GM23248 (cell line): ENCODE results near the gene TGM1. TPM values are rescaled to one million over a fixed set of nuclear protein-coding genes. Genes with fewer than 3 reads are reported as not detected.

Source experiments
- DNase-seq: peaks from one replicate; pipeline ENCODE4 v3.0.0-alpha.2; 2015
- H2AFZ ChIP-seq: fragments of 200-600 bp; sonication (generic); 2 replicates; pipeline ENCODE4 v1.6.1; 2016; ENCODE audit warnings: antibody characterized with exemption
- H3F3A ChIP-seq: fragments of 200-600 bp; sonication (generic); 2 replicates; pipeline ENCODE4 v1.6.1; 2016; ENCODE audit warnings: mild to moderate bottlenecking, antibody characterized with exemption, mixed run types; ENCODE audit not compliant: insufficient read depth
- H3K27ac ChIP-seq: fragments of 200-600 bp; sonication (generic); 2 replicates; pipeline ENCODE4 v1.5.1; 2016; ENCODE audit warnings: mild to moderate bottlenecking
- H3K27me3 ChIP-seq: fragments of 200-600 bp; sonication (generic); replicated peaks from 2 replicates; pipeline ENCODE4 v1.6.1; 2016; ENCODE audit warnings: mild to moderate bottlenecking; ENCODE audit not compliant: insufficient read depth
- H3K36me3 ChIP-seq: fragments of 200-600 bp; sonication (generic); 2 replicates; pipeline ENCODE4 v1.6.1; 2016; ENCODE audit warnings: low read depth, mild to moderate bottlenecking
- H3K4me1 ChIP-seq: fragments of 200-600 bp; sonication (generic); 2 replicates; pipeline ENCODE4 v1.6.1; 2016; ENCODE audit warnings: mild to moderate bottlenecking; ENCODE audit not compliant: insufficient read depth
- H3K4me2 ChIP-seq: fragments of 200-600 bp; sonication (generic); one replicate; pipeline ENCODE4 v1.6.1; 2016; ENCODE audit warnings: mild to moderate bottlenecking; ENCODE audit not compliant: unreplicated experiment
- H3K4me3 ChIP-seq: fragments of 200-600 bp; sonication (generic); 2 replicates; pipeline ENCODE4 v1.5.1; 2016; ENCODE audit warnings: mild to moderate bottlenecking
- H3K79me2 ChIP-seq: fragments of 200-600 bp; sonication (generic); 2 replicates; pipeline ENCODE4 v1.6.1; 2016; ENCODE audit warnings: mild to moderate bottlenecking; ENCODE audit not compliant: insufficient read depth
- H3K9ac ChIP-seq: fragments of 200-600 bp; sonication (generic); 2 replicates; pipeline ENCODE4 v1.6.1; 2016; ENCODE audit warnings: mild to moderate bottlenecking
- H3K9me2 ChIP-seq: fragments of 200-600 bp; sonication (generic); 2 replicates; pipeline ENCODE4 v1.6.1; 2016; ENCODE audit warnings: mixed run types, mild to moderate bottlenecking, moderate library complexity; ENCODE audit not compliant: insufficient read depth
- H3K9me3 ChIP-seq: fragments of 200-600 bp; sonication (generic); one replicate; pipeline ENCODE4 v1.6.1; 2017; ENCODE audit warnings: low read depth
- H4K20me1 ChIP-seq: fragments of 200-600 bp; sonication (generic); 2 replicates; pipeline ENCODE4 v1.6.0; 2016; ENCODE audit not compliant: insufficient read depth
- EZH2 ChIP-seq: fragments of 200-600 bp; sonication (generic); IDR thresholded peaks from 2 replicates; pipeline ENCODE4 v1.6.1; 2018; ENCODE audit warnings: antibody characterized with exemption, mild to moderate bottlenecking; ENCODE audit not compliant: insufficient read depth, poor library complexity, severe bottlenecking
- EZH2phosphoT487 ChIP-seq: fragments of 200-600 bp; sonication (generic); IDR thresholded peaks from 2 replicates; pipeline ENCODE4 v1.6.1; 2018; ENCODE audit warnings: antibody characterized with exemption, moderate library complexity, mild to moderate bottlenecking, low read depth; ENCODE audit not compliant: insufficient read depth
- WGBS, 2 experiments: methylation state at CpG; one replicate each; pipeline ENCODE4 v1.1.6; 2015 to 2017; ENCODE audit warnings: low lambda C conversion rate in 2 of 2, low coverage in 1 of 2; ENCODE audit errors: missing lambda C conversion rate in 2 of 2; 5-methylcytosine and 5-hydroxymethylcytosine counted together
- in situ Hi-C: fragments of 300-500 bp; cut with MboI; formaldehyde crosslinking; loops from 2 replicates; pipeline ENCODE4 v1.15.0; 2020
- polyA plus RNA-seq: library from polyadenylated mRNA; unstranded; fragments of >200 nt; fragmentation: Nextera tagmentation; extraction: Ambion mirVana; gene quantifications from 2 replicates; pipeline ENCODE4 v1.2.1, GENCODE V29; 2016
- total RNA-seq: library from RNA; depleted of rRNA; stranded (reverse); fragments of >200 nt; shearing (Covaris generic); gene quantifications from 2 replicates; pipeline ENCODE4 v1.2.3, GENCODE V29; 2014

The TGM1 gene
- total and polyA plus RNA-seq, 2 experiments from 2014 or later: 0.34 to 1.3 TPM

- DNase-seq: no peak
- Histone ChIP-seq H3K27ac (no peak overlapping the region), H3K4me2 (no peak overlapping the region)
Measured at GRCh38 chr14:24252289-24253124, 10.5 kb downstream of the TGM1 start.

GRCh38 chr14:24251880-24252288, 11.1 kb downstream of the TGM1 start:
- no peaks in the 10 kb centered on the region for H3K9me3 ChIP-seq
- peaks cover 16% of the 10 kb centered on the region; the same call in 1 of the 2 replicates for H3F3A ChIP-seq
- H3K4me1 ChIP-seq: peaks cover 10% of the 10 kb centered on the region
- H4K20me1 ChIP-seq: no peaks in the 10 kb centered on the region
- H3K4me3 ChIP-seq: no peak overlapping the region
- in situ Hi-C loops: no loop called here
- H3K9me2 ChIP-seq: no peaks in the 10 kb centered on the region
- DNase-seq: peak; percentile 58
- H3K79me2 ChIP-seq: no peaks in the 10 kb centered on the region
- no peak overlapping the region for H2AFZ ChIP-seq
- no peak overlapping the region for H3K27ac ChIP-seq
- WGBS, 2 experiments: 89 to 100% methylated on average over 1 of the region's 1 CpG
- H3K4me2 ChIP-seq: peak overlapping the region; percentile 28
- no peaks in the 10 kb centered on the region for H3K36me3 ChIP-seq
- TF ChIP-seq EZH2phosphoT487: no peak
- no peak for TF ChIP-seq EZH2
- H3K9ac ChIP-seq: no peak overlapping the region
- H3K27me3 ChIP-seq: no peaks in the 10 kb centered on the region

More at GRCh38 chr14:24252289-24253124, 10.5 kb downstream of the TGM1 start:
- Histone ChIP-seq H3K9ac (no peak overlapping the region), H4K20me1 (no peaks in the 10 kb centered on the region), H3K79me2 (no peaks in the 10 kb centered on the region), H3K27me3 (no peaks in the 10 kb centered on the region), H3K4me3 (no peak overlapping the region), H2AFZ (no peak overlapping the region), H3F3A (peaks cover 16% of the 10 kb centered on the region; the same call in 1 of the 2 replicates), H3K9me2 (no peaks in the 10 kb centered on the region), H3K36me3 (no peaks in the 10 kb centered on the region), H3K4me1 (peaks cover 10% of the 10 kb centered on the region), H3K9me3 (no peaks in the 10 kb centered on the region)
- in situ Hi-C loops: no loop called here
- no peak for TF ChIP-seq EZH2
- WGBS, 2 experiments: 89 to 98% methylated on average over 11 of the region's 11 CpGs

GRCh38 chr14:24250354-24250753, 12.6 kb downstream of the TGM1 start:
- Histone ChIP-seq H3F3A (peaks cover 16% of the 10 kb centered on the region; the same call in 1 of the 2 replicates), H3K4me3 (no peak overlapping the region), H3K79me2 (no peaks in the 10 kb centered on the region), H3K27ac (no peak overlapping the region), H3K9ac (no peak overlapping the region), H3K9me2 (no peaks in the 10 kb centered on the region), H3K9me3 (no peaks in the 10 kb centered on the region), H3K36me3 (no peaks in the 10 kb centered on the region), H3K4me2 (no peak overlapping the region), H3K27me3 (no peaks in the 10 kb centered on the region), H3K4me1 (peaks cover 10% of the 10 kb centered on the region), H4K20me1 (no peaks in the 10 kb centered on the region), H2AFZ (no peak overlapping the region)
- no peak for DNase-seq
- WGBS, 2 experiments: 66 to 72% methylated on average over 4 of the region's 4 CpGs
- TF ChIP-seq EZH2phosphoT487: no peak
- TF ChIP-seq EZH2: no peak
- in situ Hi-C loops: no loop called here

- in situ Hi-C loops: loop anchor here (10.0 kb wide), 1 partner anchor 45 kb away; the partner anchor contains the start of genes DHRS1 and NOP9
- Histone ChIP-seq H3K36me3 (no peaks in the 10 kb centered on the region), H3K4me2 (no peak overlapping the region), H3K9me2 (no peaks in the 10 kb centered on the region), H2AFZ (no peak overlapping the region), H3K27me3 (no peaks in the 10 kb centered on the region), H3K4me1 (peaks cover 10% of the 10 kb centered on the region), H3F3A (peaks cover 16% of the 10 kb centered on the region; the same call in 1 of the 2 replicates), H3K4me3 (no peak overlapping the region), H4K20me1 (no peaks in the 10 kb centered on the region), H3K9me3 (no peaks in the 10 kb centered on the region), H3K79me2 (no peaks in the 10 kb centered on the region), H3K9ac (no peak overlapping the region), H3K27ac (no peak overlapping the region)
- 69 to 72% methylated on average over 13 of the region's 13 CpGs for WGBS, 2 experiments
- DNase-seq: no peak
- TF ChIP-seq EZH2 (no peak), EZH2phosphoT487 (no peak)
Measured at GRCh38 chr14:24249230-24250021, 13.6 kb downstream of the TGM1 start.
